GM23338 (cell line): Measurements from ENCODE around the gene MED19. TPM values are rescaled to one million over a fixed set of nuclear protein-coding genes. Genes with fewer than 3 reads are reported as not detected.
A peak's percentile ranks its signal among the peaks of the same experiment; 100 is the strongest.

Experiments used
- ATAC-seq: fragments of 200-7000 bp; cut with Tn5 transposase; 3 replicates; pipeline ENCODE4 v1.9.1; 2020
- DNase-seq: peaks from one replicate; pipeline ENCODE4 v3.0.0-alpha.2; 2015; ENCODE audit warnings: low spot score
- H2AFZ ChIP-seq: fragments of 200-600 bp; sonication (generic); 2 replicates; pipeline ENCODE4 v1.8.0; 2016; ENCODE audit warnings: antibody characterized with exemption, mild to moderate bottlenecking, moderate library complexity
- H3F3A ChIP-seq: fragments of 200-600 bp; sonication (generic); replicated peaks from 2 replicates; pipeline ENCODE4 v1.8.0; 2017; ENCODE audit warnings: antibody characterized with exemption, mixed run types, low read depth
- H3K27ac ChIP-seq: fragments of 200-600 bp; sonication (generic); 2 replicates; pipeline ENCODE4 v1.6.1; 2016; ENCODE audit warnings: low read depth
- H3K27me3 ChIP-seq: fragments of 200-600 bp; sonication (generic); 2 replicates; pipeline ENCODE4 v1.8.0; 2016; ENCODE audit warnings: mild to moderate bottlenecking, mixed run types, moderate library complexity; ENCODE audit not compliant: insufficient read depth
- H3K36me3 ChIP-seq: fragments of 200-600 bp; sonication (generic); 2 replicates; pipeline ENCODE4 v1.8.0; 2016; ENCODE audit warnings: mild to moderate bottlenecking; ENCODE audit not compliant: insufficient read depth
- H3K4me1 ChIP-seq: fragments of 200-600 bp; sonication (generic); 2 replicates; pipeline ENCODE4 v1.8.0; 2016; ENCODE audit warnings: mild to moderate bottlenecking, moderate library complexity; ENCODE audit not compliant: insufficient read depth
- H3K4me2 ChIP-seq: fragments of 200-600 bp; sonication (generic); 2 replicates; pipeline ENCODE4 v1.7.1; 2017; ENCODE audit warnings: mixed run types
- H3K4me3 ChIP-seq: fragments of 200-600 bp; sonication (generic); 2 replicates; pipeline ENCODE4 v1.6.1; 2016; ENCODE audit warnings: mixed run types
- H3K79me2 ChIP-seq: fragments of 200-600 bp; sonication (generic); replicated peaks from 2 replicates; pipeline ENCODE4 v1.8.0; 2017; ENCODE audit warnings: mild to moderate bottlenecking; ENCODE audit not compliant: insufficient read depth
- H3K9me2 ChIP-seq: fragments of 200-600 bp; sonication (generic); 2 replicates; pipeline ENCODE4 v1.8.0; 2017; ENCODE audit not compliant: insufficient read depth
- H4K20me1 ChIP-seq: fragments of 200-600 bp; sonication (generic); replicated peaks from 2 replicates; pipeline ENCODE4 v1.8.0; 2017; ENCODE audit warnings: mild to moderate bottlenecking; ENCODE audit not compliant: insufficient read depth
- H3K27ac Mint-ChIP-seq: 2 replicates; pipeline ENCODE4 v1.8.0; 2020; ENCODE audit warnings: inconsistent platforms, mild to moderate bottlenecking, moderate library complexity, mixed read lengths
- H3K27me3 Mint-ChIP-seq: 3 replicates; pipeline ENCODE4 v1.8.0; 2022; ENCODE audit warnings: low read depth, mild to moderate bottlenecking, moderate library complexity, mixed read lengths, inconsistent platforms; ENCODE audit not compliant: insufficient read depth, poor library complexity
- H3K36me3 Mint-ChIP-seq: 3 replicates; pipeline ENCODE4 v1.8.0; 2021; ENCODE audit warnings: low read depth, mild to moderate bottlenecking, inconsistent platforms, moderate library complexity, mixed read lengths
- H3K4me1 Mint-ChIP-seq: 3 replicates; pipeline ENCODE4 v1.8.0; 2020; ENCODE audit warnings: mild to moderate bottlenecking, inconsistent platforms, mixed read lengths
- H3K4me3 Mint-ChIP-seq: 3 replicates; pipeline ENCODE4 v1.8.0; 2021; ENCODE audit warnings: moderate library complexity, mild to moderate bottlenecking, inconsistent platforms, mixed read lengths
- H3K9me3 Mint-ChIP-seq: 3 replicates; pipeline ENCODE4 v1.8.0; 2020; ENCODE audit warnings: moderate library complexity, mild to moderate bottlenecking, inconsistent platforms, mixed read lengths
- CREB1 ChIP-seq: fragments of 250-450 bp; sonication (Bioruptor Pico); IDR thresholded peaks from 2 replicates; pipeline ENCODE4 v1.5.0; 2020; ENCODE audit warnings: low read depth, mild to moderate bottlenecking, moderate library complexity
- EZH2 ChIP-seq: fragments of 200-600 bp; sonication (generic); IDR thresholded peaks from one replicate; pipeline ENCODE4 v1.8.0; 2017; ENCODE audit warnings: antibody characterized with exemption, mild to moderate bottlenecking, low read depth; ENCODE audit not compliant: unreplicated experiment
- EZH2phosphoT487 ChIP-seq: fragments of 200-600 bp; sonication (generic); IDR thresholded peaks from one replicate; pipeline ENCODE4 v1.8.1; 2018; ENCODE audit warnings: antibody characterized with exemption; ENCODE audit not compliant: unreplicated experiment
- JUNB ChIP-seq: IDR thresholded peaks from one replicate; pipeline ENCODE4 v1.6.1; 2016; ENCODE audit warnings: antibody characterized with exemption; ENCODE audit not compliant: unreplicated experiment
- NANOG ChIP-seq: IDR thresholded peaks from 2 replicates; pipeline ENCODE4 v1.6.1; 2016; ENCODE audit warnings: antibody characterized with exemption, borderline replicate concordance
- POLR2AphosphoS5 ChIP-seq: IDR thresholded peaks from 2 replicates; pipeline ENCODE4 v1.6.1; 2016; ENCODE audit warnings: antibody characterized with exemption, low read depth
- ZNF114 ChIP-seq: fragments of 250-450 bp; sonication (Bioruptor Pico); IDR thresholded peaks from 2 replicates; pipeline ENCODE4 v1.5.0; 2020; ENCODE audit warnings: mild to moderate bottlenecking, moderate library complexity
- polyA plus RNA-seq: library from polyadenylated mRNA; unstranded; fragments of >200 nt; fragmentation: Nextera tagmentation; extraction: Ambion mirVana; gene quantifications from 2 replicates; pipeline ENCODE4 v1.2.1, GENCODE V29; 2016
- total RNA-seq: library from RNA; depleted of rRNA; stranded (reverse); fragments of >200 nt; shearing (Covaris generic); gene quantifications from 2 replicates; pipeline ENCODE4 v1.2.3, GENCODE V29; 2014
- TF ChIP-seq, protein P1 (sequence below): IDR thresholded peaks from 2 replicates; pipeline ENCODE4 v1.6.1; 2016; ENCODE audit warnings: antibody characterized with exemption
- TF ChIP-seq, protein P2 (sequence below), 2 experiments: fragments of 200-600 bp in 1 of 2; sonication (generic) in 1 of 2; conservative IDR thresholded peaks; 2 replicates each; pipeline versions ENCODE4 v1.5.1 to v1.6.1; 2016 to 2017; ENCODE audit warnings: antibody characterized with exemption in 2 of 2, low read depth in 2 of 2, mild to moderate bottlenecking in 2 of 2, moderate library complexity in 1 of 2
- TF ChIP-seq, protein P3 (sequence below): IDR thresholded peaks from one replicate; pipeline ENCODE4 v1.6.1; 2018; ENCODE audit warnings: antibody characterized with exemption; ENCODE audit not compliant: unreplicated experiment

The MED19 gene
- total and polyA plus RNA-seq, 2 experiments from 2014 or later, result 17.7 to 64.9 TPM

DNA sequence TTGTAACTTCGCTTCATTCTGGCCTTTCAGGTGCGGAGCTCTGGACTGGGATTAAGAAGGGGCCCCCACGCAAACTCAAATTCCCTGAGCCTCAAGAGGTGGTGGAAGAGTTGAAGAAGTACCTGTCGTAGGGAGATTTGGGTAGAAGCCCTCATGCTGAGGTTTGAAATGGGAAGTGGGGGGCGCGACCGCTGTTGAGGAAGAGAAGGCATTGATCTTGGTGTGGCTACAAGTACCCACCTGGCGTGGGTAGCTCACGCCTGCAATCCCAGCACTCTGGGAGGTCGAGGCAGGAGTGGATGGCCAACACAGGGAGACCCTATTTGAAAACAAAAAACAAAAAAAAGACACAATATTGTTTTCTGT, 30.1 kb upstream of the MED19 start:
- H3K79me2 ChIP-seq, result peaks cover 21% of the 10 kb centered on the region
- H3K27me3 ChIP-seq, result no peaks in the 10 kb centered on the region
- H3K36me3 ChIP-seq, result peaks cover 27% of the 10 kb centered on the region
- peak overlapping the region; percentile 95 for H3K4me3 Mint-ChIP-seq
- H3K9me3 Mint-ChIP-seq, result no peaks in the 10 kb centered on the region
- H3K9me2 ChIP-seq, result no peaks in the 10 kb centered on the region
- peak overlapping the region; percentile 97 for H3K27ac Mint-ChIP-seq
- no peak for DNase-seq
- H3K36me3 Mint-ChIP-seq, result peaks cover 67% of the 10 kb centered on the region
- peaks cover 37% of the 10 kb centered on the region for H3F3A ChIP-seq
- H3K4me1 ChIP-seq, result peaks cover 9% of the 10 kb centered on the region
- no peaks in the 10 kb centered on the region; the same call in 1 of the 2 replicates for H4K20me1 ChIP-seq
- peaks cover 19% of the 10 kb centered on the region for H3K27me3 Mint-ChIP-seq
- TF ChIP-seq, protein P1, sequence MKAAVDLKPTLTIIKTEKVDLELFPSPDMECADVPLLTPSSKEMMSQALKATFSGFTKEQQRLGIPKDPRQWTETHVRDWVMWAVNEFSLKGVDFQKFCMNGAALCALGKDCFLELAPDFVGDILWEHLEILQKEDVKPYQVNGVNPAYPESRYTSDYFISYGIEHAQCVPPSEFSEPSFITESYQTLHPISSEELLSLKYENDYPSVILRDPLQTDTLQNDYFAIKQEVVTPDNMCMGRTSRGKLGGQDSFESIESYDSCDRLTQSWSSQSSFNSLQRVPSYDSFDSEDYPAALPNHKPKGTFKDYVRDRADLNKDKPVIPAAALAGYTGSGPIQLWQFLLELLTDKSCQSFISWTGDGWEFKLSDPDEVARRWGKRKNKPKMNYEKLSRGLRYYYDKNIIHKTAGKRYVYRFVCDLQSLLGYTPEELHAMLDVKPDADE, result no peak
- TF ChIP-seq JUNB (no peak), POLR2AphosphoS5 (no peak), EZH2 (no peak), EZH2phosphoT487 (no peak), ZNF114 (no peak), NANOG (no peak), CREB1 (no peak)
- TF ChIP-seq, protein P2, sequence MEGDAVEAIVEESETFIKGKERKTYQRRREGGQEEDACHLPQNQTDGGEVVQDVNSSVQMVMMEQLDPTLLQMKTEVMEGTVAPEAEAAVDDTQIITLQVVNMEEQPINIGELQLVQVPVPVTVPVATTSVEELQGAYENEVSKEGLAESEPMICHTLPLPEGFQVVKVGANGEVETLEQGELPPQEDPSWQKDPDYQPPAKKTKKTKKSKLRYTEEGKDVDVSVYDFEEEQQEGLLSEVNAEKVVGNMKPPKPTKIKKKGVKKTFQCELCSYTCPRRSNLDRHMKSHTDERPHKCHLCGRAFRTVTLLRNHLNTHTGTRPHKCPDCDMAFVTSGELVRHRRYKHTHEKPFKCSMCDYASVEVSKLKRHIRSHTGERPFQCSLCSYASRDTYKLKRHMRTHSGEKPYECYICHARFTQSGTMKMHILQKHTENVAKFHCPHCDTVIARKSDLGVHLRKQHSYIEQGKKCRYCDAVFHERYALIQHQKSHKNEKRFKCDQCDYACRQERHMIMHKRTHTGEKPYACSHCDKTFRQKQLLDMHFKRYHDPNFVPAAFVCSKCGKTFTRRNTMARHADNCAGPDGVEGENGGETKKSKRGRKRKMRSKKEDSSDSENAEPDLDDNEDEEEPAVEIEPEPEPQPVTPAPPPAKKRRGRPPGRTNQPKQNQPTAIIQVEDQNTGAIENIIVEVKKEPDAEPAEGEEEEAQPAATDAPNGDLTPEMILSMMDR (conservative IDR thresholded peaks at IDR 0.05; ENCODE audit: low read depth in 2 of 2), result no peak
- H3K4me1 Mint-ChIP-seq, result peaks cover 15% of the 10 kb centered on the region
- H3K4me2 ChIP-seq, result peak overlapping the region; percentile 98
- peak overlapping the region; percentile 28; the same call in 1 of the 2 replicates for H2AFZ ChIP-seq
- no peak for ATAC-seq
- peak overlapping the region; percentile 99 for H3K4me3 ChIP-seq
- H3K27ac ChIP-seq, result peak overlapping the region; percentile 96

DNA sequence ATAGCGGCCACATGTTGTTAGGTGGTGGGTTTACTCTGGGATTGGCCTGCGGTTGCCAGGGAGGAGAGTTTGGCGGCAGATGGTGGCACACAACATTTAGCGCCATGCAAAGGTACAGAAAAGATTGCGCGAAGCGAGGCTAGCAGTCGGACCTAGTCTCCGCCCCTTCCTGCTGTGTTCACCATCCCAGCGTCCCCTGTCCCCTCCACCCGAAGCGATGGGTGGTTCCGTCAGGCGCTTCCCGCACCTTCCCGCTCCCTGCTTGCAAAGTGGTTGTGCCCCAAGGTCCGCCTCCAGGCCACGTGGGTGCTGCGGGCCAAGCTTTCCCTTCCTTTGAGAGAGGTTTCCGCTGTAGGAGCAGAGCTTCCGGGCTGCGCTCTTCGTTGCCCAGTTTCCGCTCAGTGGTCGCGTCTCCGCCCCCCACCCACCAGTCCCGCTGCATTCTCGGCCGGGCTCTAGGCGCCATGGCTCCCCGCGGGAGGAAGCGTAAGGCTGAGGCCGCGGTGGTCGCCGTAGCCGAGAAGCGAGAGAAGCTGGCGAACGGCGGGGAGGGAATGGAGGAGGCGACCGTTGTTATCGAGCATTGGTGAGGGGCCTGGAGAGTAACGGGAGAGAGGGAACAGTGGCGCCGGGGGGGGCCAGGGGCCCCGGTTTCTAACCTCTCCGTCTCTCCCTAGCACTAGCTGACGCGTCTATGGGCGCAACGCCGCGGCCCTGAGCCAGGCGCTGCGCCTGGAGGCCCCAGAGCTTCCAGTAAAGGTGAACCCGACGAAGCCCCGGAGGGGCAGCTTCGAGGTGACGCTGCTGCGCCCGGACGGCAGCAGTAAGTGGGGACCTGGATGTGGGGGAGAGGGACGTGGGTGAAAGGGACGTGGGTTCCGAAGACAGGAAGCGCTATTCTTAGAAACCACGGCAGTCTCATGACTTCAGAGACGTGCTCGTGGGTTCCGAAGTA, 29.4 kb upstream of the MED19 start, which contains the start of gene SELENOH:
Gene SELENOH, plus strand, starts transcription at position 360 of the 955 bp plus-strand sequence. Its CDS starts 105 bp downstream, at position 465.
- Histone ChIP-seq H3K27me3 (no peaks in the 10 kb centered on the region), H3F3A (peaks cover 37% of the 10 kb centered on the region), H2AFZ (peak within 1 kb of the TSS; percentile 44; the same call in 1 of the 2 replicates), H3K9me2 (no peaks in the 10 kb centered on the region), H3K36me3 (peaks cover 27% of the 10 kb centered on the region), H3K79me2 (peaks cover 23% of the 10 kb centered on the region), H4K20me1 (no peaks in the 10 kb centered on the region; the same call in 1 of the 2 replicates), H3K4me1 (peaks cover 9% of the 10 kb centered on the region), H3K27ac (peak within 1 kb of the TSS; percentile 96), H3K4me3 (peak within 1 kb of the TSS; percentile 99), H3K4me2 (peak within 1 kb of the TSS; percentile 98)
- Mint-ChIP-seq H3K36me3 (peaks cover 67% of the 10 kb centered on the region), H3K4me1 (peaks cover 15% of the 10 kb centered on the region), H3K9me3 (no peaks in the 10 kb centered on the region), H3K27ac (peak within 1 kb of the TSS; percentile 98), H3K27me3 (peaks cover 19% of the 10 kb centered on the region), H3K4me3 (peak within 1 kb of the TSS; percentile 95)
- peak; percentile 97 for ATAC-seq
- DNase-seq, result peak; percentile 99
- TF ChIP-seq, protein P3, sequence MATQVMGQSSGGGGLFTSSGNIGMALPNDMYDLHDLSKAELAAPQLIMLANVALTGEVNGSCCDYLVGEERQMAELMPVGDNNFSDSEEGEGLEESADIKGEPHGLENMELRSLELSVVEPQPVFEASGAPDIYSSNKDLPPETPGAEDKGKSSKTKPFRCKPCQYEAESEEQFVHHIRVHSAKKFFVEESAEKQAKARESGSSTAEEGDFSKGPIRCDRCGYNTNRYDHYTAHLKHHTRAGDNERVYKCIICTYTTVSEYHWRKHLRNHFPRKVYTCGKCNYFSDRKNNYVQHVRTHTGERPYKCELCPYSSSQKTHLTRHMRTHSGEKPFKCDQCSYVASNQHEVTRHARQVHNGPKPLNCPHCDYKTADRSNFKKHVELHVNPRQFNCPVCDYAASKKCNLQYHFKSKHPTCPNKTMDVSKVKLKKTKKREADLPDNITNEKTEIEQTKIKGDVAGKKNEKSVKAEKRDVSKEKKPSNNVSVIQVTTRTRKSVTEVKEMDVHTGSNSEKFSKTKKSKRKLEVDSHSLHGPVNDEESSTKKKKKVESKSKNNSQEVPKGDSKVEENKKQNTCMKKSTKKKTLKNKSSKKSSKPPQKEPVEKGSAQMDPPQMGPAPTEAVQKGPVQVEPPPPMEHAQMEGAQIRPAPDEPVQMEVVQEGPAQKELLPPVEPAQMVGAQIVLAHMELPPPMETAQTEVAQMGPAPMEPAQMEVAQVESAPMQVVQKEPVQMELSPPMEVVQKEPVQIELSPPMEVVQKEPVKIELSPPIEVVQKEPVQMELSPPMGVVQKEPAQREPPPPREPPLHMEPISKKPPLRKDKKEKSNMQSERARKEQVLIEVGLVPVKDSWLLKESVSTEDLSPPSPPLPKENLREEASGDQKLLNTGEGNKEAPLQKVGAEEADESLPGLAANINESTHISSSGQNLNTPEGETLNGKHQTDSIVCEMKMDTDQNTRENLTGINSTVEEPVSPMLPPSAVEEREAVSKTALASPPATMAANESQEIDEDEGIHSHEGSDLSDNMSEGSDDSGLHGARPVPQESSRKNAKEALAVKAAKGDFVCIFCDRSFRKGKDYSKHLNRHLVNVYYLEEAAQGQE, result no peak
